ENCODE data around the gene RGS7. TPM values are rescaled to one million over a fixed set of nuclear protein-coding genes. Genes with fewer than 3 reads are reported as not detected.

Gene RGS7
- total RNA-seq, 2 donors from 2014 or later: 0.26 to 0.99 TPM

- Histone ChIP-seq H3K9me3 (no peaks in the 10 kb centered on the region), H3K4me1 (no peaks in the 10 kb centered on the region), H3K27ac (no peak overlapping the region), H3K36me3 (replicated peaks in 1 of 2; ENCODE audit: insufficient read depth in 1 of 2, low read depth in 2 of 2) (no peaks in the 10 kb centered on the region), H3K27me3 (no peaks in the 10 kb centered on the region), H3K4me3 (no peak overlapping the region)
- no peak for TF ChIP-seq POLR2A (IDR thresholded peaks at IDR 0.05)
- TF ChIP-seq CTCF (IDR thresholded peaks at IDR 0.05): no peak
- ATAC-seq (no peak), DNase-seq (no peak)
- WGBS, 2 donors: 65% methylated on average over 3 of the region's 3 CpGs
- intact Hi-C loops (cut with DNase I): no loop called here
Observed at GRCh38 chr1:241061062-241061461, 295.9 kb downstream of the RGS7 start.

GRCh38 chr1:241048622-241049021 lies 308.4 kb downstream of the RGS7 start:
- Histone ChIP-seq H3K4me3 (no peak overlapping the region), H3K4me1 (no peaks in the 10 kb centered on the region), H3K27ac (no peak overlapping the region), H3K27me3 (no peaks in the 10 kb centered on the region), H3K9me3 (no peaks in the 10 kb centered on the region), H3K36me3 (replicated peaks in 1 of 2; ENCODE audit: insufficient read depth in 1 of 2, low read depth in 2 of 2) (no peaks in the 10 kb centered on the region)
- no peak for ATAC-seq
- no peak for TF ChIP-seq POLR2A (IDR thresholded peaks at IDR 0.05)
- TF ChIP-seq CTCF (IDR thresholded peaks at IDR 0.05): no peak
- DNase-seq: no peak
- intact Hi-C loops (cut with DNase I): no loop called here
- WGBS, 2 donors: 34 to 41% methylated on average over 4 of the region's 4 CpGs

GRCh38 chr1:241045659-241046058 lies 311.3 kb downstream of the RGS7 start:
- WGBS, 2 donors: 75 to 81% methylated on average over 2 of the region's 2 CpGs
- intact Hi-C loops (cut with DNase I): no loop called here

GRCh38 chr1:241034203-241034936 lies 322.6 kb downstream of the RGS7 start:
- intact Hi-C loops (cut with DNase I): no loop called here
- ATAC-seq: no peak
- H3K4me1 ChIP-seq: no peaks in the 10 kb centered on the region
- TF ChIP-seq CTCF (IDR thresholded peaks at IDR 0.05) (no peak), POLR2A (IDR thresholded peaks at IDR 0.05) (no peak)
- no peaks in the 10 kb centered on the region for H3K27me3 ChIP-seq
- no peak overlapping the region for H3K4me3 ChIP-seq
- H3K36me3 ChIP-seq (replicated peaks in 1 of 2; ENCODE audit: insufficient read depth in 1 of 2, low read depth in 2 of 2): no peaks in the 10 kb centered on the region
- no peak for DNase-seq
- WGBS, 2 donors: 49 to 51% methylated on average over 9 of the region's 9 CpGs
- H3K9me3 ChIP-seq: no peaks in the 10 kb centered on the region
- H3K27ac ChIP-seq: no peak overlapping the region

More at GRCh38 chr1:241045659-241046058, 311.3 kb downstream of the RGS7 start:
- Histone ChIP-seq H3K27me3 (no peaks in the 10 kb centered on the region), H3K36me3 (replicated peaks in 1 of 2; ENCODE audit: insufficient read depth in 1 of 2, low read depth in 2 of 2) (no peaks in the 10 kb centered on the region), H3K27ac (no peak overlapping the region), H3K9me3 (no peaks in the 10 kb centered on the region), H3K4me1 (no peaks in the 10 kb centered on the region), H3K4me3 (no peak overlapping the region)
- ATAC-seq (no peak), DNase-seq (no peak)
- TF ChIP-seq CTCF (IDR thresholded peaks at IDR 0.05) (no peak), POLR2A (IDR thresholded peaks at IDR 0.05) (no peak)

GRCh38 chr1:241024834-241025233 lies 332.2 kb downstream of the RGS7 start:
- Histone ChIP-seq H3K4me1 (no peaks in the 10 kb centered on the region), H3K27ac (no peak overlapping the region), H3K4me3 (no peak overlapping the region), H3K9me3 (no peaks in the 10 kb centered on the region), H3K36me3 (replicated peaks in 1 of 2; ENCODE audit: insufficient read depth in 1 of 2, low read depth in 2 of 2) (no peaks in the 10 kb centered on the region), H3K27me3 (no peaks in the 10 kb centered on the region)
- DNase-seq (no peak), ATAC-seq (no peak)
- intact Hi-C loops (cut with DNase I): no loop called here
- TF ChIP-seq CTCF (IDR thresholded peaks at IDR 0.05) (no peak), POLR2A (IDR thresholded peaks at IDR 0.05) (no peak)
- 44 to 46% methylated on average over 3 of the region's 3 CpGs for WGBS, 2 donors

All from body of pancreas (tissue), 4 donors.